ENCODE results near the gene LRP6.

Gene LRP6

DNA sequence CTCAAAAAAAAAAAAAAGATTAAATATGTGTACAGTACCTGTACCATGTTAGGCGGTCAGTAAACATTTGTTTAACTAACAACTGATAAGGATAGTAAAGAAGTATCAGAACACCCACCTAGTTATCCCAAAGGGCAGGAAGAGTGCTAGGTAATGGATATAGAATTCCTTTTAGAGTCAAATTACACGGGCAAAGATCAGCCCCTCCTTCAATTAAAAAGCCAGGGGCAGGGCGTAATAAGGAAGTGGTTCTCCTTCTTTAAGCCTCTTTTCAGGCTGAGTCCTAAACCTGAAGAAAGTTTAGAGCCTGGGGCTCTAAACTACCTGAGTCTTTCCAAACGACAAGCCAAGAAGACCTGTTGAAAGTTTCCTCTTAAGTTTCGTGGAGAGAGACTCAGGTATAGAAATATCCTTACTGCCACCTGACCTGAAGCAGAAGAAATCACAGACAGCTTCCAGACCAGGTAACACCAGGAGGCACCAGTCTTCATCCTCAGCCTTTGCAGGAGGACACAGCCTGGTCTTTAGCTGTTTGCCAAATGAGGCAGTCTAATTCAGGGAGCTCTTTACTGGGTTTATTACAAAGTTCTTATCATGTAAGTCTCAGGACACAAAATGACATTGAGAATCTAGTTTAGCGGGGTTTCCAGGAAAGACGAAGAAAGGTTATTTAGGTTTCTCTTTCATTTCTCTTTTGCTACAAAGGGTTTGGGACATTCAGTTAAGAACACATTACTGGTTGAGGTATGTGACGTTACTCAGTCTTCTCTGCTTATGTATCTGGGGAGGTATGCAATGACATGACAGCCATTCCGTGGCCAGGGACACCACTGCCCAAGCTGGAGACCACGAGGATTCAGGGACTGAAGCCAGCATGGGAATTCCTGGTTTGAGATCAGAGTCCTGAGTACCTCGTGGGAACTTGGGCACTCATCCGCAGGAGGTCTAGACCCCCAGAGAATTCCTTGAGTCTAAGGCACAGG lies 195.9 kb downstream of the LRP6 start, which contains the start of gene BCL2L14:
BCL2L14 (plus strand) TSS at position 266 of the 983 bp plus-strand sequence. CDS start 8,367 bp downstream, outside the sequence.
- TF ChIP-seq, protein P1, sequence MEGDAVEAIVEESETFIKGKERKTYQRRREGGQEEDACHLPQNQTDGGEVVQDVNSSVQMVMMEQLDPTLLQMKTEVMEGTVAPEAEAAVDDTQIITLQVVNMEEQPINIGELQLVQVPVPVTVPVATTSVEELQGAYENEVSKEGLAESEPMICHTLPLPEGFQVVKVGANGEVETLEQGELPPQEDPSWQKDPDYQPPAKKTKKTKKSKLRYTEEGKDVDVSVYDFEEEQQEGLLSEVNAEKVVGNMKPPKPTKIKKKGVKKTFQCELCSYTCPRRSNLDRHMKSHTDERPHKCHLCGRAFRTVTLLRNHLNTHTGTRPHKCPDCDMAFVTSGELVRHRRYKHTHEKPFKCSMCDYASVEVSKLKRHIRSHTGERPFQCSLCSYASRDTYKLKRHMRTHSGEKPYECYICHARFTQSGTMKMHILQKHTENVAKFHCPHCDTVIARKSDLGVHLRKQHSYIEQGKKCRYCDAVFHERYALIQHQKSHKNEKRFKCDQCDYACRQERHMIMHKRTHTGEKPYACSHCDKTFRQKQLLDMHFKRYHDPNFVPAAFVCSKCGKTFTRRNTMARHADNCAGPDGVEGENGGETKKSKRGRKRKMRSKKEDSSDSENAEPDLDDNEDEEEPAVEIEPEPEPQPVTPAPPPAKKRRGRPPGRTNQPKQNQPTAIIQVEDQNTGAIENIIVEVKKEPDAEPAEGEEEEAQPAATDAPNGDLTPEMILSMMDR (IDR thresholded peaks at IDR 0.05) = no peak
- no peaks in the 10 kb centered on the region for H3K9me3 ChIP-seq
- no peak within 1 kb of the TSS for H3K4me3 ChIP-seq (ENCODE audit: low read depth in 1 of 2, low read length in 1 of 2)
- peaks cover 0 to 2% of the 10 kb centered on the region in 2 experiments for H3K4me1 ChIP-seq (ENCODE audit: control insufficient read depth in 1 of 2, insufficient read depth in 1 of 2, low read depth in 1 of 2, low read length in 1 of 2)
- peaks cover 13% of the 10 kb centered on the region for H3K27me3 ChIP-seq
- no peaks in the 10 kb centered on the region for H3K36me3 ChIP-seq
- no peak within 1 kb of the TSS for H3K27ac ChIP-seq

DNA sequence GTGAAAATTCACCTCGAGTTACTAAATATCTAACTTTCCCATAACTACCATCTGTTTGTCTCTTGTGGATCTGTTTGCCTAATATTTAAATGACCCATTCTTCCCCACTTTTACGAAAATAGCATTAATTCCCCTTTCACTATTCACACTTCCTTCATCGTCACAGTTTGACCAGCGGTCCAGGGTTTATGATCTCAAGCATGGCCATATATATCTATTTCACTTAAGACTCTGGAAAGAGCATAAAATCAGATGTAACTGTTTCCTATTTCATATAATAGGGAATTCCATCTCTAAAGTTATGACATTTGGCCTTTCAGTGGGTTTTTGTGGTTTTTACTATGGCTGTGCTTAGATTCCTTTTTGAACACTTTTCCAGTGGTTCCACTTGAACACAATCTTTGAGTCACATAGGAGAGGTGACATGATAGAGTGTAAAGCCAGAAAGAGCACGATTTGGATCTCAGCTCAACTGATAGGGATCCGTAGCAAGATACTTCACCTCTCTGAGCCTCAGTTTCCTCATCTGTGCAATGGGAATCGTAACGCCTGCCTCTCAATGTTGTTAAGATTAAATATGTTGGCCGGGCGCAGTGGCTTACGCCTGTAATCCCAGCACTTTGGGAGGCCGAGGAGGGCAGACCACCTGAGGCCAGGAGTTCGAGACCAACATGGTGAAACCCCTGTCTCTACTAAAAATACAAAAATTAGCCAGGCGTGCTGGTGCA lies 196.9 kb downstream of the LRP6 start:
- Histone ChIP-seq H3K9me3 (no peaks in the 10 kb centered on the region), H3K36me3 (no peaks in the 10 kb centered on the region), H3K27me3 (peaks cover 13% of the 10 kb centered on the region), H3K27ac (no peak overlapping the region), H3K4me3 (ENCODE audit: low read depth in 1 of 2, low read length in 1 of 2) (no peak overlapping the region), H3K4me1 (ENCODE audit: control insufficient read depth in 1 of 2, insufficient read depth in 1 of 2, low read depth in 1 of 2, low read length in 1 of 2) (peaks cover 0 to 2% of the 10 kb centered on the region in 2 experiments)
- TF ChIP-seq, protein P1 (IDR thresholded peaks at IDR 0.05) = no peak

DNA sequence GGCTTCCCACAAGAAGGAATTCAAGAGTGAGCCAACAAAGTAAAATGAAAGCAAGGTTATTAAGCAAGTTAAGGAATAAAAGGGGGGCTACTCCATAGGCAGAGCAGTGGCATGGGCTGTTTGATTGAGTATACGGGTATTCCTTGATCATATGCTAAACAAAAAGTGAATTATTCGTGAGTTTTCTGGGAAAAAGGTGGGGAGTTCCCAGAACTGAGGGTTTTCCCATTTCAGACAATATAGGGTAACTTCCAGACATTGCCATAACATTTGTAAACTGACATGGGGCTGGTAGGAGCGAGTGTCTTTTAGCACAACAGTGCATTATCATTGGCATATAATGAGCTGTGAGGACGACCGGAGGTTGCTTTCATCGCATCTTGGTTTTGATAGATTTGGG lies 198.1 kb downstream of the LRP6 start:
- Histone ChIP-seq H3K27ac (no peak overlapping the region), H3K4me1 (ENCODE audit: control insufficient read depth in 1 of 2, insufficient read depth in 1 of 2, low read depth in 1 of 2, low read length in 1 of 2) (peaks cover 0 to 2% of the 10 kb centered on the region in 2 experiments), H3K4me3 (ENCODE audit: low read depth in 1 of 2, low read length in 1 of 2) (no peak overlapping the region), H3K27me3 (peaks cover 13% of the 10 kb centered on the region), H3K9me3 (no peaks in the 10 kb centered on the region), H3K36me3 (no peaks in the 10 kb centered on the region)
- TF ChIP-seq, protein P1 (IDR thresholded peaks at IDR 0.05) = no peak
